AG04449 (cell line): ENCODE measurements around the gene PPP1R3D.

Experiments
- CTCF ChIA-PET: fragments of 350-600 bp; formaldehyde crosslinking; extraction: SDS; loops from one replicate; lab custom pipeline; 2021; ENCODE audit warnings: antibody characterized with exemption; lab: Yijun Ruan, JAX
- POLR2A ChIA-PET: fragments of 400-600, 350-600 bp; formaldehyde crosslinking; extraction: SDS; loops from one replicate; lab custom pipeline; 2020; ENCODE audit warnings: antibody characterized with exemption, inconsistent platforms; lab: Yijun Ruan, JAX
- DNase-seq: peaks from one replicate; pipeline ENCODE4 v3.0.0-alpha.2; 2010; ENCODE audit warnings: low read depth, low spot score
- H3K4me3 ChIP-seq: 2 replicates; pipeline ENCODE4 v1.5.1; 2011; ENCODE audit warnings: low read depth, mild to moderate bottlenecking, control low read depth, low read length
- TF ChIP-seq, protein P1 (sequence below): IDR thresholded peaks from one replicate; pipeline ENCODE4 v1.5.1; 2011; ENCODE audit warnings: mild to moderate bottlenecking, moderate library complexity, low read length, control low read depth, inconsistent platforms; ENCODE audit not compliant: insufficient read depth; ENCODE audit errors: missing control alignments

The PPP1R3D gene

DNA sequence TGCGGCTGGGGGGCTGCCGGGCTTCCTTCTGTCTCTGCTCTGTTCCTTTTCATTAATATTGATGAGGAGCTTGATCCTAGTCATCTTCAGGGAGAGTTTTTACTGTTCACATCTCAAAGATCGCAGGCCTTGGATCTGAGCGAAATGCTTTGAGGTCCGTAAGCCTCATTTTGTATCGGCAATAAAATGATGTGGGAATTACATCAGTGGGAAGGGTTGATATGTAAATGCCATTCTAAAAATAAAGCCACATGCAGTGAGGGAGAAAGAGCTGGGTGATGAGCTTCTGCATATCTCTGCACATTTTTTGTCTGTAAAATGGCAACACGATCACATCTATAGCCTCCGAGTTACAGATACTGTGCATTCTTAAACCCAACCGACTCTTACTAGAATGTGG lies 43.0 kb upstream of the PPP1R3D start:
- POLR2A ChIA-PET: no interaction called here

DNA sequence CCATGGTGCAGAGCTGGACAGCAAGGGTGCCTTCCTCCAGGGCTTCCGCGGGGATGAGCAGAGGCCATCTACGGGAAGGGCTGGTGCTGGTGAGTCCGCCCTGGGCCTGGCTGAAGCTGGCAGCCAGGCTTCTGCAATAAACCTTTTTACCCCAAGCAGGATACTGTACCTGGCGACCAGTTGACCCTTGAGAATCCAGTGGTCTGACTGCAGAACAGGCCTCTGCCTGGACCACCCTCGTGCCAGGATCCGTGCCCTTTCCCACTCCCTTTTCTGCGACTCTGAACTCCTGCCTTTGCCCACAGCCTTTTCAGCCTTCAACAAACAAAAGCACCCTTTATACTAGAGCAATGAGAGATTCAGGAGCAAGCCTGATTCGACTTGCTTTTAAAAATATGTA lies 37.0 kb upstream of the PPP1R3D start:
- POLR2A ChIA-PET: no interaction called here
- no peak overlapping the region for H3K4me3 ChIP-seq
- CTCF ChIA-PET: no interaction called here
- TF ChIP-seq, protein P1, sequence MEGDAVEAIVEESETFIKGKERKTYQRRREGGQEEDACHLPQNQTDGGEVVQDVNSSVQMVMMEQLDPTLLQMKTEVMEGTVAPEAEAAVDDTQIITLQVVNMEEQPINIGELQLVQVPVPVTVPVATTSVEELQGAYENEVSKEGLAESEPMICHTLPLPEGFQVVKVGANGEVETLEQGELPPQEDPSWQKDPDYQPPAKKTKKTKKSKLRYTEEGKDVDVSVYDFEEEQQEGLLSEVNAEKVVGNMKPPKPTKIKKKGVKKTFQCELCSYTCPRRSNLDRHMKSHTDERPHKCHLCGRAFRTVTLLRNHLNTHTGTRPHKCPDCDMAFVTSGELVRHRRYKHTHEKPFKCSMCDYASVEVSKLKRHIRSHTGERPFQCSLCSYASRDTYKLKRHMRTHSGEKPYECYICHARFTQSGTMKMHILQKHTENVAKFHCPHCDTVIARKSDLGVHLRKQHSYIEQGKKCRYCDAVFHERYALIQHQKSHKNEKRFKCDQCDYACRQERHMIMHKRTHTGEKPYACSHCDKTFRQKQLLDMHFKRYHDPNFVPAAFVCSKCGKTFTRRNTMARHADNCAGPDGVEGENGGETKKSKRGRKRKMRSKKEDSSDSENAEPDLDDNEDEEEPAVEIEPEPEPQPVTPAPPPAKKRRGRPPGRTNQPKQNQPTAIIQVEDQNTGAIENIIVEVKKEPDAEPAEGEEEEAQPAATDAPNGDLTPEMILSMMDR: no peak
- no peak for DNase-seq

More for the DNA sequence above, 43.0 kb upstream of the PPP1R3D start:
- H3K4me3 ChIP-seq: no peak overlapping the region
- CTCF ChIA-PET: no interaction called here
- no peak for DNase-seq
- TF ChIP-seq, protein P1: no peak

DNA sequence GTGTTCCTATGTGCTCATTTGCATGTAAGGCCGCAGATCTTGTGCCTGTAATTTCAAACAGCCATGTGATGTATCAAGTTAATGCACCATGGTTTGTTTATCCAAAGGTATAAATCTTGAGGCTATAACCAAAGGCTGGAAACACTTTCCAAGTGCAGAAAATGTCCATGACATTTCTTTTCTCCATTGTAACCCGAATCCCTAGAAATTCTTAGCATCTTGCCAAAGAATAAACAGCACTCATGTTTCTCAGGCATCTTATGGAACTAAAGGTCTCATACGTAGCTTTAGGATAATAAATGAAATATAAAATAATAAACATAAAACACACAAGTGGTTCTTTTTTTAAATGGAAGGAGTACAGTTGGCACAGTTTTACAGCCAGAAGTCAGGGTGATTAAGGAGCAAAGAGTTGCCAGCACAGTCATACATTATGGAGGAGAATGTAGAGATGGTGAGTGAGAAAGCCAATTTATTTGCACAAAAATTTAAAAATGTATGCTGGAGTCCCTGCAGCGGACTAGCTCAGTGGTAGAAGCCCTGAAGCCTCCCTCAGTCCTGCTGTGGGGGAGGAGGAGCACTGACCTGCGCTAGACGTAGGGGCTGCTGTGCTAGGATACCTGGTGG lies 36.2 kb upstream of the PPP1R3D start:
- no peak for DNase-seq
- ChIA-PET CTCF (no interaction called here), POLR2A (no interaction called here)
- H3K4me3 ChIP-seq: no peak overlapping the region
- TF ChIP-seq, protein P1: no peak

DNA sequence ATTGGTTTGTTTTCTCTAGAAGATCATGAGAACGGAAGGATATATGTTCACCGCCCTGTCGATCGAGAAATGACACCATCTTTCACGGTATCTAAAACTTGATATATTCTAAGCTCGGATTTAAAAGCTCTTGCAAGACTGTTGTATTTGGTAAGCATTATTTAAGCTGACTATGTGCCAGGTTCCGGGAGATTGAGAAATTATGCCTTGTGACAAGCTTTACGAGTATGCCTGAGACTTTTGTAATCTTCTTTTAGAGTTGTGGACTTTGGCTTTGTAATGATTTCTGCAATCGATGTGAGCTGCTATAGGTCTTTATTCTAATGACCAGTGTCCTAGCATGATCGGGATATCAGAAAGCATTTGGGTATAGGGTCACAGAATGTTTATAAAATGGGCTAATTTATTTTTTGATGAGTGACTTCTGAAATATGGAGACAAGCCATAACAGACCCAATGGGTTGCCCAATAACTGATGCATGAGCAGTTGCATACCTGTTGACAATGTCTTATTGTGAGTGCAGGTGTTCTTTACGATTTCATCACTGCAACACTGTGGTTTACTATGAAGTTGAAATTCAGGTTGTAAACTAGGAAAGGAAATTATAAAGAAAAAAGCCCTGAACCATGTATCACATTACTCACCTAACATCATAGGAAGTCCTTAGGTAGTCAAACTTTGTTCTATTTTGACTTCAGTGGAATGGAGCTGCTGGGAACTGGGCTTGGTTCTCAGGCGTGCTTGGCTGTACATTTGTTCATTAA lies 32.1 kb upstream of the PPP1R3D start:
- CTCF ChIA-PET: interaction anchor here (0.6 to 1.4 kb wide), 3 partner anchors 17 to 25 kb away, joined by 3 read pairs; no protein-coding TSS in a partner anchor
- H3K4me3 ChIP-seq: no peak overlapping the region
- TF ChIP-seq, protein P1: no peak
- no peak for DNase-seq
- POLR2A ChIA-PET: no interaction called here

DNA sequence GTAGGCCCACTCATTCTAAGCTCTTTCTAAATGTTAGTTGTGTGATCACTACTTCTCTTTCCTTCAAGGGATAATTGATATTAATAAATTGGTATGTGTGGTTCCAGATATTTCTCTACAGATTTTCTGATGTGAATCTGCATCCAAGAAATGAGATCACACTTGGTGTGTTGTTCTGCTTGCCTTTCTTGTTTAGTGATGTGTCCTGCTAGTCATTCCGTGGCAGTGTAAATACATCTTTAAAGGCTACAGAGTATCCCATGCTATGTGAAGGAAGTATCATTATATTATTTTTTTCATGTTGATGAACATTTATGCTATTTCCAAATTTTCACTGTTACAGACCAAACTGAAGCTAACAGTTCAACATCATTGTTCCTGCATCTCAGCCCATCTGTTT lies 31.3 kb upstream of the PPP1R3D start:
- no peak for DNase-seq
- ChIA-PET POLR2A (no interaction called here), CTCF (interaction anchor here (1.3 to 1.4 kb wide), 2 partner anchors 16 to 22 kb away, joined by 3 read pairs; no protein-coding TSS in a partner anchor)
- TF ChIP-seq, protein P1: no peak
- no peak overlapping the region for H3K4me3 ChIP-seq

DNA sequence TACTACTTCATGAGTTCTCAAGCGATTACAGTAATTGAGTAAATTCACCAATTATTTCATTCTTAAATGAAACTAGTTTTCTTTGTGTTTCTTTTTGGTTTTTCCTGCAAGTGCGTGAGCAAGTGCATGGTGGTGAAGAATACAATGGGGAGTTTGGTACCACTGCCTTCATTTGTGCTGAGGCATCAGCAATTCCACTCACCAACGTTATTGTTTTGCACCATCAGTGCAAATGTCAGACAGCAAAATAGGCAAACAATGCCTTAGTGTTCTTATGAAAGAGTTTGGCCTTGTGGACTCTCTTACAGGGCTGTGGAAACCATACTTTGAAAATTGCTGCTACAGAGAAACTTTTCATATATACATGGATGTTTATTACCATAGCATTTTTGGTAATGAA lies 26.3 kb upstream of the PPP1R3D start:
- CTCF ChIA-PET: no interaction called here
- TF ChIP-seq, protein P1: no peak
- POLR2A ChIA-PET: no interaction called here
- DNase-seq: no peak
- no peak overlapping the region for H3K4me3 ChIP-seq
